ENCODE results near the gene DDX17.

DDX17 gene
- 257 to 690 (median 484) reads per million in 18 experiments for total RNA-seq

DNA sequence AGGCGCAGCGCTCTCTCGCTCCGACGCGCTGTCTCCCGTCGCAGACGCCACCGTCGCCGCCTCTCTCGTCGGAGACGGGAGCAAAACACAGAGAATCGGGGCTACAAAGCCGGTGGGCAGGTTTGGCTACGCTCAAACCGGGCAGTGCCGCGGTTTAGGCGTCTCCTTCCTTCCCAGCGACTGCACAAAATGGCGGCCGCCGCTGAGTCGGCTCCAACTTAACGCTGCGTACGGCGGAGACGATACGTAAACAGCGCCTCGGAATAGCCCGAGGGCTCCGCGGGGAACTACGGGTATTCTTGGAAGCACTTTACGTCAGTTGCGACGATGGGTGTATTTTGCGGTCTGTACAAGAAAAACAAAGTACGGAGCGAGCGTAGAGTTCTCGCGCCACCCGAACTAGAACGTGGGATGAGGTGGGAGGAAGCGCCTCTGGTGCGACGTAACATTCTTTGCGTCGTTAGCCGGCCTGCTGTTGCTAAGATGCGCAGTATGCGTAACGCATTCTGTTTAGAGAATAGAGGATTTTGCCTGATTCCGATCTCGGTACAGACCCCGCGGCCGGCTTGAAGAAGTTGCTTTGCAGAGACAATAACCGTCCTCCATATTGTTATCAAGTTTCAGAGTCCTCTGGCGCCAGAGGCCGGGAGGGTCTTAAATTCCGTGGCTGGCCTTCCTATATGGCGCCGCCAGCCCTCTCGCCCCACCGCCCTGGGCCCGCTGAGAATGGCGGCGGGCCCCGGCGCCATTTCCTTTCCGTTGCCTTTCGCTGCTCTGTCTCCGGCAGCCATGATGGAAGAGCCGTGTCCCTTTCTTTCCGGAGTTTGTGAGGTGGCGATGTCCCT lies at the start of gene DDX17:
TSS of gene DDX17 (minus strand) at position 194 of the 845 bp plus-strand sequence.
- peak; percentile 97 to 99 for DNase-seq

DNA sequence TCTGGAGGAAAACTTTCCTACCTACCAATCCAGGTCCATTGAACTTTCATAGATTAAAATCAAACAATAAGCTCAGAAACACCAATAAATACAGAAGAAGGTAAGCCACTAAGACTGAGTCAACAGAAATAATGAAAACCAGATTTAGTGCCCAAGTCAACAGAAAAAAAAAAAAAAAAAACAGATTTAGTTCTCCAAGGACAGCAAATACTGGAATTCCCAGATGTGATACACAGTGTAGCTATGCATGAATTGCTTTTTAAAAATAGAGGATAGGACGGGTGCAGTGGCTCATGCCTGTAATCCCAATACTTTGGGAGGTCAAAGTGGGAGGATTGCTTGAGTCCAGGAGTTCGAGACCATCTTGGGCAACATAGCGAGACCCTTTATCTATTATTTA lies 48.2 kb upstream of the DDX17 start:
- DNase-seq = no peak

DNA sequence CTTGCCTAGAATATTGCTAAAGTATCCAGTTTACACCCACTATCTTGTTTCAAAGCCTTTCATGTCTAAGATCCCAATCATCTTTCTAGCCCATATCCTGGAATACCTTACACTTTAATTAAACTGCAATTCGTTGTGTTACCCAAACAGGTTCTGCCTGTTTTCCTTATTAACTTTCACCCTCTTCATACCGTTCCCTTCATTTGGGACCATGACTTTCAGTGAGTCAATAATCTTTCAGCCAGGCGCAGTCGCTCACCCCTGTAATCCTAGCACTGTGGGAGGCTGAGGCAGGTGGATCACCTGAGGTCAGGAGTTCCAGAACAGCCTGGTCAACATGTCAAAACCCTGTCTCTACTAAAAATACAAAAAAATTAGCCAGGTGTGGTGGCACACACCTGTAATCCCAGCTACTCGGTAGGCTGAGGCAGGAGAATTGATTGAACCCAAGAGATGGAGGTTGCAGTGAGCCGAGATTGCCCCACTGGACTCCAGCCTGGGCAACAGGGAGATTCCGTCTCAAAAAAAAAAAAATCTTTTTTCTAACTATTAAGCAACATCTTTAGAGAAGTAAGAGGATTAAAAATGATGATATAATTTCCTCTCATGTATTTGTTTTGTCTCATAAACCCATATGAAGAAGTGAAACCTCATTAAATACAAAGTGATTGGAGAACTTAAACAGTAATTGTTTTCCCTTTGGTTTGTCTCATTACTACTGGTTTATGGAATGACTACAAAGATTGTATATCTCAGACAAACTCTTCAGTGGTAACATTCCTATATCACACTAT lies 43.2 kb upstream of the DDX17 start:
- DNase-seq = peak; percentile 62 to 94

DNA sequence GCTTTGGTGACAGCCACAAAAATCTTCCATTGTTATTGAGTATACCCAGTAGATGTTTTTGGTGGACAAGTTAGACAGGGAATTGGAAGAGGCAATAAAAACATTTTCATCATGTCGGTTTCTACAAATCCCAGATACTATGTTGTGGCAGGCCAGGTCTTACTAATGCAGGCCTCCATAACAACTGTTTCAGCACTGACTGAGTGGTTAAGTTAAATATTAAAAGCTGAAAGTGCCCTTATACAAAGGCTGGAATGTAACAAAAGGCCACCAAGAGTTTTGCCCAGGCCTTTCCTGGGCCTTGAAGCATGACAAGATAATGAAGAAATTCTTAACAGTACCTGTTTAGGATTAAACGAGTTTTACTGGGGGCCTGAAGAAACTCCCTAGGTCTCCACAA lies 34.6 kb upstream of the DDX17 start:
- DNase-seq = no peak

DNA sequence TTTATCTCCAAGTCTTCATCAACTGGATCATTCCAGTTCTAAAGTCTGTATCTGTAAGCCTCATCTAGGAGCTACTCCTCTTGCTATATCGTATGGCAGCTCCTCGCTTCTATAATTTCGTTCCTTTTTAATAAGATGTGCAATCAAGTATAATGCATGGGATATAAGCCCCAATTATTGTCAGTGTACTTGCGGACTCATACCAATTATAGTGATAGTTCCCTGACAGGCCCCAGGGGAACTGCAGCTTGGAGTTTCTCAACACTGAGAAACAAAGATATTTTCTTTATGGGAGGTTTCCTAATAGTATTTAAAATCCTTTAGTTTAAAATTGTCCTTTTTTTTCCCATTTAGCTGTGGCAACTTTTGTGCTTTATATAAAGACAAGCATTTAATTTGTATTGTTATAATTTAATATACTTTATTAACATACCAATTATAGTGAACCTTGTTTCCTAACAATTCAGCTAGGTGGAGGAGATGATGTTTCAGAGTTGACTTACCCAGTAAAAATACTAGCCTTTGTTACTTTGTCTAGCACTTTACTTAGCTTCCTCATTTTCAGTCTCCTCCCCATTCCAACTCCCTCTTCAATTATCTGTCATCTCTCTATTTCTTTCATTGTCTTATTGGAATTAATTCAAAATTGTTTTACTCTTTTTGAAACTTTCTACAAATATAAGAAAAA lies 25.3 kb upstream of the DDX17 start:
- DNase-seq = peak in 1 of 2 donors; percentile 16

DNA sequence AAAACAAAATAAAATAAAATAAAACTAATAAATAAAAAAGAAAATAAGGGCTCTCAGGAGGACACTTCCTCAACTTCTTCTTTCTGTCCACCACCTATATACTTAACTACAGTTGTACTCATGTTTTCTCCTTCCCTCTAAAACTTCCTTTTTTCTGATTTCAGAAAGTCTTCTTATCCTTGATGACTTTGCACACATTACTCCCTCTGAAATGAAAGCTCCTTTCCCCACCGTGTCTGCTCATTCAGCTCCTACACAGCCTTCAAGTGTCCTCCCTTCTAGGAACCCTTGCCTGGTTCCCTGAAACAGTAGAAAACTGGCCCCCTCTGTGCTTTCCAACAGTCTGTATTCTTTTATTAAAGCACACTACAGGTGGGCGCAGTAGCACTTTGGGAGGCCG lies 18.3 kb upstream of the DDX17 start:
- peak in 1 of 2 donors; percentile 51 for DNase-seq

DNA sequence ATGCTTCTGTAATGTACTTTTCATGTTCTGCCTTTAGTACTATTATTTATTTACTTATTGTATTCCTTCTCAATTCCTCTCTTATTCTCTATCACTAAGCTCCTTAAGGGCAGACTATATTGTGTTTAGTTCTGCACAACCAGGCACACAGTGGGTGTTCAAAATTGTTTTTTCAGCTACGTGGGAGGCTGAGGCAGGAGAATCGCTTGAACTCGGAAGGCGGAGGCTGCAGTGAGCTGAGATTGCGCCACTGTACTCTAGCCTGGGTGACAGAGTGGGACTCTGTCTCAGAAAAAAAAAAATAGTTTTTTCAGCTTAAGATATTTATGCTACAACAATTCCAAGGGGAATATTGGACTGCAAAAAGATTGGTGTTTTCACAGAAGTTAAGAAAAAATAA lies 17.4 kb upstream of the DDX17 start:
- peak in 1 of 2 donors; percentile 22 for DNase-seq

DNA sequence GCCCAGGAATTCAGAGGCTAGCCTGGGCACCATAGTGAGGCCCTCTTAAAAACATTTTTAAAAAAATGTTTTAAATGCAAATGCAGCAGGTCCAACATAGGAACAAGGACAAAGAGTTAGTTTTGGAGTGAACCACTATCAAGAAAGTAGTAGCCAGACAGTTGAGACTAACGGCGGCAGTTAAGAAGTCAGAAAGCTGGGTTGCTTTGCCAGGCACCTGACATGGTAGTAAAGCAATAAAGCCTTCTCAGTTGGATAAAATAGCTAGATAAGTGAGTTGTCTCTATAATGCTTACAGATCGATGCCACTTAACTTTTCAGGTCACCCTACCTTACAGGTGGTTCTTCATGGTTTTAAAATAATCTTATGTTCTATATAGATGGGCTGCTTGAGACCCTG lies 16.9 kb upstream of the DDX17 start:
- no peak for DNase-seq

DNA sequence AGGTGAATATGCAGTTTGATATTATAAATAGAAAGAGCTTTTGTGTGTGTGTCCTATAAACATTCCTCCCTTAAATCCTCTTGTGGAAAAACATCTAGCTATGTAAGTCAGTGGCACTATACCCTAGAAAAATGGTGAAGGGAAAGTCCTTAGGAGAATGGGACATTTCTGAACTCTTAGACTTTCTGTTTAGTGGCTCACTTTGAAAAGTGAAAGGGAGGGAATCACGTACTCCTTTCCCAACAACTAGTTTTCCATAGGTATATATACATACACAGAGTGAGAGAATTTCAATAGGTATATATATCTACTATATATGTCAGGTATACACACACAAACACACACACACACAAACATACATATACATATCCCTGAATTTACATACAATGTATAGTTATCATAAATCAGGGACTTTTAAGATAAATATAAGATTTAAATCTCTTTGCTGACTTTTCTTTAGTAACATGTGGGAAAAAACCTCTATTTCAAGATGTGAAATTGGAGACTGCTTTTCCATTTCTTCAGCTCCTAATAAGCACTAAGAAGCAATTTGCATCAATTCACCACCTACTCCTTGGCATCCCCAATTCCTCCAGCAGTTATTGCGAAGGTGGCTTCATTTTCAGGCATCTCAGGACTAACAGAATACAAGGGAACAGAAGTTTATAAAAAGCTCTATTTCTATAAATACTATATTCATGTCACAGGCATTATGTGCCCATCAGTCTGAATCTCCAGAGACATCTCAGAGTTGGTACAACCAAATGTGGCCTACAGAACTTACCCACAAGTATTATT lies 13.5 kb upstream of the DDX17 start:
- no peak for DNase-seq

DNA sequence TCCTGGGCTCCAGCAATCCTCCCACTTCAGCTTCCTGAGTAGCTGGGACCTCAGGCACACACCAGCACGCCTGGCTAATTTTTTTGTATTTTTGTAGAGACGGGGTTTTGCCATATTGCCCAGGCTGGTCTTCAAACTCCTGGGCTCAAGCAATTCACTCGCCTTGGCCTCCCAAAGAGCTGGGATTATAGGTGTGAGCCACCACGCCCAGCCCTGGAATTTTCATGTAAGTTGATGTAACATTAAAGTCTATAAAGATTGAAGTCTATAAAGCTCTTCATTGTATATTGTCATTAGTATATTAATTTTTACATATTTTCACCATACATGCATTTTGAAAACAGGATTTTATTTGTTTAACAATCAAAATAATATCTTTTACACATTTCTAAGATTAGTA lies 12.5 kb upstream of the DDX17 start:
- DNase-seq = no peak

DNA sequence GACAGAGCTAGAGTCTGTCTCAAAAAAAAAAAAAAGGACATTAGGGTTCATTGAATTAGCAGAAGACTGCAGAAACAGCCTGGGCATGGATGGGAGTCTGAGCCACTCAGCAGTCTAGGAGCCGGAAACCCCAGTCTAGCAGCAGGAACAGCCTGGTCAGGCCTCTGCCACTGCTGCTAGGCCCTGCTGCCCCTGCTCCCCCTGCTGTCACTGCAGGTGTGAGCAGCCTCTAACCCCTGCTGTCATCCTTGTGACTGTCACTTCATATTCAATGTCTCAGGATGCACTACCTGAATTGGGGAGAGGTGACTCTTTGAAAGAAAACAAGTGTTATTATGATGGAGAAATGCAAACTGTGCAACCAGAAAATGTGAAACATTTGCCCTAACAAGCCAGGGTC lies 7.0 kb upstream of the DDX17 start:
- DNase-seq = no peak

DNA sequence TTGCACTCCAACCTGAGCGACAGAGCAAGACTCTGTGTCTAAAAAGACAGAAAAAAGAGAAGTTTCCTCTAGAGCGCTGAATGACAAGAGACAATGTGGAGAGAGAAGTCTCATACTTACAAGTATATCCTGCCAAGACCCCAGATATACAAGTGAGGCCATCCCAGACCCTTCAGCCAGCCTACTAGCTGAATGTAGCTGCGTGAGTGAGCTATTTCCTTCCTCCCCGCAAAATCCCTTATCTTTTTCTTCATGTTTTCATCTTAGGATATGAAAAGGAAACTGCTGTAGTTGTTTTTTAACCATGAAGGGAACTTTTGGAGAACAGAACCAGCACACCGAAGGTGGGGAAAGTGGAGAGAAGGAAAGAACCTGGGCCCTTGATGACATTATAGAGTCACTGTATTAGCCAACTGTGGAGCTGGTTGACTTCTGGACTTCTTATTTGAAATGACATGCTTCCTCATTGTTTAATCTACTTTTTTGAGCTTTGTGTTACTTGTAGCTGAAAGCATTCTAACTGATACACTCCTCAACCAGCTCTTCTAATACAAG lies 4.4 kb upstream of the DDX17 start:
- peak; percentile 19 to 32 for DNase-seq

DNA sequence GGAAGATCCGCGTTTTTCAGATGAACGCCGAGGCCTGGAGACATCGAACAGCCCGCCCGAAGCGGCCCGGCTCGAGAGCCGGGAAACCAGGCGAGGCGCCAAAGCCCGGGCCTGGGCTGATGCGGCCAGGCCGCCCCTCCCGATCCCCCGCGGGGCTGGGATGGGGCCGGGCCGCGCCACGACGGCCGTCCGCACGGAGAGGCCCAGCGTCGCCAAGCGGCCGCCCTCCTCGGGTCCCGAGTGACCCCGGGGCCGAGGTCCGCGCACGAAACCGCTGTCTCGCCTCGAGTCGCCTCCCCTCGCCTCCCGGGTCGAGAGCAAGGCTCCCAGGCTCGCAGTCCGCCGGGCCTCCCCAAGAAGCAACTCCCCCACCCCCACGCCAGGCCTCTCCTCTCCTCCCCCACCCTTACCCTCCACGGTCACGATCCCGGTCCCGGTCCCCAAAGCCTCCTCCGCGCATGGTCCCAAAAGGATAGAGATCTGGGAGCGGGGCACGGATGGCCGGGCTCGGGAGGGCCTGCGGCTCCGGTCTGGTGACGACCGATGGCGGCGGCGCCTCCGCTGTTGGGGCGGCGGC lies 482 bp downstream of the DDX17 start:
- peak in 1 of 2 donors; percentile 41 for DNase-seq

DNA sequence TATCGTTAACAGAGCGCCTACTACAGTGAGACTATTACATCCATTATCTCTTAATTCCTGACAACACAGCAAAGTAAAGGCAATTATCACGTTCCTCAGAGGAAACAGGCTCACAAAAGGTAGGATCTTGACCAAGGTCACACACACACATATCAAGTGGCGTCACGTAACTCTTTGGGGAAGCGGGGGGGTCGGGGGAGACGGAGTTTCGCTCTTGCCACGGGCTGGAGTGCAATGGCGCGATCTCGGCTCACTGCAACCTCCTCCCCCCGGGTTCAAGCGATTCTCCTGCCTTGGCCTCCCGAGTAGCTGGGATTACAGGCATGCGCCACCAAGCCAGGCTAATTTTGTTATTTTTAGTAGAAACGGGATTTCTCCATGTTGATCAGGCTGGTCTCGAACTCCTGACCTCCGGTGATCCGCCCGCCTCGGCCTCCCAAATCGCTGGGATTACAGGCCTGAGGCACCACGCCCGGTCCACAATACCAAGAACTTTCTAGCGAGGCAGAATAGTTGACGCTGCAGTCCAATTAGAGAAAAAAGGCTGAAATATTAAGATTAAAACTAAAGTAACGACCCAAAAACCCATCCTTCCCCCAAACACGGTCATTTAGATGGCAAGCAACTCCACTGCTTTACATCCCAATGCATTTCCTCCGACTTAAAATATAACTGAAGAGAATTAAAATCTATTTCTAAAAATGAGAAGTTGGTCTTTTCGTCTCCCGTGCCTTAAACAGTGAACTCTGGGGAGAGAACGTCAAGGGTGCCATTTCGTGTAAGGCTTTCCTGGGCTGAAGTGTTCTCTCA lies 1.2 kb downstream of the DDX17 start:
- peak; percentile 46 to 65 for DNase-seq

DNA sequence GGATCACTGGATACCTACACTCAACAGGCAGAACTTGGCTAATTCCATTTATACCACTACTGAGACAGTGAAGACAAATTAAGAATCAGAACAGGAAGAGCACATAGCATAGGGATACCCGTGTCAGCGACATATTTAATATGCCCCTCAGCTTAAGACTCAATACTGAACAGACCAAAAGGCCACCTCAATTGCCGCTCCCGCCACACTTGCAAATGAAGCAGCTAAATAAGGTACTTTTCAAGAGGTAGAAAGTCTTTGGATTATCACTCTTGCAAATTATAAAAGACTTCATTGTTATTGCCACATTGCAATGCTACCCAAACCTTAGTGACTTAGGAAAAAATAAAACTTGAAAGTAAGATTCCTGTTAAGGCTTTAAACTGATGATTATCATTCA lies 3.1 kb downstream of the DDX17 start:
- no peak for DNase-seq

DNA sequence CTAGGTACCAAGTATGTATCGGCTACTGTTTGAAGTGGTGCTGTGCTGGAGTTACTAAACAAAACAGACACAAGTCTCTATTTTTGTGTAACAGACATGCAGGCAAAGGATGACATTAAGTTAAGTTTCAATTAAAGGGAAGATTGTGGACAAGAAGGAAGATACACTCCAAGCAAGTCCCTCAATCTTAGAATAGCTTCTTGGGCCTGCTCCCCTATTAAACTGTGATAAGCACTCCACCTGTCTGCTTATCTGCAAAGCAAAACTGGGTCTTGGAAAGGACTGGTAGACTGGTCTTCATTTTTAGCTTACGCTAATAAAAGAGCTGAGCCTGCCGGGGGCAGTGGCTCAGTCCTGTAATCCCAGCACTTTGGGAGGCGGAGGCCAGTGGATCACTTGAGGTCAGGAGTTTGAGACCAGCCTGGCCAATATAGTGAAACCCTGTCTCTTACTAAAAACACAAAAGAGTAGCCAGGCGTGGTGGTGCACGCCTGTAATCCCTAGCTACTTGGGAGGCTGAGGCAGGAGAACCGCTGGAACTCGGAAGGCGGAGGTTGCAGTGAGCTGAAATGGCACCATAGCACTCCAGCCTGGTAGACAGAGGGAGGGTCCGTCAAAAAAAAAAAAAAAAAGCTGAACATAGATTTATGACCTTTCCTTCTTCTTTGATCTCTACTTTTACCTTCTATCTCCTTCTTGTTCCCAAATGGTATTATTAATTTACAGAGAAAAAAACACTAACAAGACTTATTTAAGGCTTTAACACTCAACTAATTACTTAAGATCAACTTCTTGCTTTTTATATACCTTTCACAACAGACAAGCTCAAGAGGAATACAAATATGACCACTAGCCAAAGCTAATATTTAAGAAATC lies 4.1 kb downstream of the DDX17 start:
- no peak for DNase-seq

DNA sequence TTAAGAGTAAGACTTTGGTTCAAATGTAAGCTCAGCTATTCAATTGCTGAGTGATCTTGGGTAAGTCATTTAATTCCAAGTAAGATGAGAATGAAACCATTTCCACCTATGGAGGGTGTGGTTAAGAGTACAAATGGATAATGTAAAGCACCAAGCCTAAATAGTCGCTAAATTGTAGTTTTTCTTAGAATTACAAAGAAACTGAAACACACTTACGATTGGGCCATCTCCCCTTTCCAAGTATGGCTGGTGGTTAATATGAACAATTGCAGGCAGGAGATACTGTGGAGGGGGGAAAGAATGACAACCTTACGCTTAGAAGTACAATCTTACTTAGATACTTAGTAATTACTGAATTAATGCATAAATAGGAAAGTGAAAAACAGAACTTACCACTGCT lies 8.2 kb downstream of the DDX17 start:
- DNase-seq = no peak

DNA sequence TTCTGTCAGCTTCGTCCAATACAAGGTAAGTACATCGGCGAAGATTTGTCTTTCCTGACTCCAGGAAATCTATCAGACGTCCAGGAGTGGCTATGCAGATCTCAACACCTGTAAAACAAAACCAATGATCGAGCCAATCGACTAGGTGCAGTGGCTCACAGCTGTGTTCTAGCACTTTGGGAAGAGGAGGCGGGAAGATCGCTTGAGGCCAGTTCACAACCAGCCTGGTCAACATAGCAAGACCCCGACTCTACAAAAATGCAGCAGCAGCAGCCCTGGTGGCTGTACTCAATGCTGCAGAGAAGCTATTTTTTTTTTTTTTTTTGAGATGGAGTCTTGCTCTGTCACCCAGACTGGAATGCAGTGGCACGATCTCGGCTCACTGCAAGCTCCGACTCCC lies 11.2 kb downstream of the DDX17 start:
- DNase-seq = no peak

DNA sequence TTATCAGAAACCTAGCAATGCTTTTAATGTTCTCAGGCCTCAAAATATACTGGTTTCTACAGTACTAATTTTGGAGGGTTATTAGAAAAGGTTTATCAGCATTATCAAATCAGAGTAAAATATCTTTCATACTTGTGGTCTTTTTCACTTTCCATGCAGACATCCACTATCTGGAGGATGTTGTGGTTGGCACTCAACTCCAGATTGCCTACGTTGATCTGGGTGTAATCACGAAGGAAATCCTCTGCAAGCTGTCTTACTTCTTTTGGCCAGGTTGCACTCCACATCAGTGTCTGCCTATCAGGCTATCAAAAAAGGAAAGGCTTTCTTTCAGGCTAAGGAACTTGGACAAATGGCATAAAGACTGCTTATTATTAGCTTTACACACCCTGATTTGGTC lies 11.6 kb downstream of the DDX17 start:
- DNase-seq = no peak
